Mesendoderm (in vitro differentiated cells): Measurements from ENCODE around the gene ARHGEF1.

Source experiments
- DNase-seq: peaks from one replicate; pipeline ENCODE4 v3.0.0; 2013
- H2AK5ac ChIP-seq: 2 replicates; pipeline ENCODE4 v1.6.1; 2013; ENCODE audit warnings: low read length, inconsistent platforms
- H2BK120ac ChIP-seq: 2 replicates; pipeline ENCODE4 v1.6.1; 2013; ENCODE audit warnings: low read depth, mild to moderate bottlenecking, low read length, moderate library complexity, mixed read lengths
- H2BK15ac ChIP-seq: replicated peaks from 2 replicates; pipeline ENCODE4 v1.6.1; 2013; ENCODE audit warnings: low read depth, mild to moderate bottlenecking, moderate library complexity
- H2BK5ac ChIP-seq: 2 replicates; pipeline ENCODE4 v1.6.1; 2013; ENCODE audit warnings: low read length, inconsistent platforms
- H3K18ac ChIP-seq: 2 replicates; pipeline ENCODE4 v1.6.1; 2013; ENCODE audit warnings: mild to moderate bottlenecking, low read length, mixed read lengths
- H3K23ac ChIP-seq: one replicate; pipeline ENCODE4 v1.6.1; 2013; ENCODE audit warnings: low read length
- H3K27ac ChIP-seq: 2 replicates; pipeline ENCODE4 v1.5.1; 2013; ENCODE audit warnings: low read depth, mild to moderate bottlenecking, inconsistent platforms, low read length, moderate library complexity
- H3K27me3 ChIP-seq: 2 replicates; pipeline ENCODE4 v1.6.1; 2013; ENCODE audit warnings: low read length, control low read depth, mild to moderate bottlenecking, inconsistent platforms; ENCODE audit not compliant: insufficient read depth, poor library complexity
- H3K36me3 ChIP-seq: 2 replicates; pipeline ENCODE4 v1.6.1; 2013; ENCODE audit warnings: low read length, inconsistent platforms; ENCODE audit not compliant: control insufficient read depth, insufficient read depth
- H3K4ac ChIP-seq: one replicate; pipeline ENCODE4 v1.6.1; 2013; ENCODE audit warnings: low read depth, mild to moderate bottlenecking, low read length, moderate library complexity
- H3K4me1 ChIP-seq: 2 replicates; pipeline ENCODE4 v1.6.1; 2013; ENCODE audit warnings: low read depth, low read length, inconsistent platforms; ENCODE audit not compliant: control insufficient read depth
- H3K4me2 ChIP-seq: 2 replicates; pipeline ENCODE4 v1.6.1; 2013; ENCODE audit warnings: low read length
- H3K4me3 ChIP-seq: 2 replicates; pipeline ENCODE4 v1.5.1; 2013; ENCODE audit warnings: mild to moderate bottlenecking, low read length
- H3K56ac ChIP-seq: one replicate; pipeline ENCODE4 v1.6.1; 2013; ENCODE audit warnings: low read length
- H3K79me1 ChIP-seq: 2 replicates; pipeline ENCODE4 v1.6.1; 2013; ENCODE audit warnings: low read length, inconsistent platforms
- H3K79me2 ChIP-seq: 2 replicates; pipeline ENCODE4 v1.6.1; 2013; ENCODE audit warnings: mild to moderate bottlenecking, low read length; ENCODE audit not compliant: control insufficient read depth, insufficient read depth
- H3K9ac ChIP-seq: 2 replicates; pipeline ENCODE4 v1.6.1; 2013; ENCODE audit warnings: low read length, inconsistent platforms
- H4K5ac ChIP-seq: one replicate; pipeline ENCODE4 v1.6.1; 2013; ENCODE audit warnings: low read length
- H4K8ac ChIP-seq: one replicate; pipeline ENCODE4 v1.6.1; 2013; ENCODE audit warnings: low read depth, mild to moderate bottlenecking, control low read depth, low read length, moderate library complexity
- WGBS: extraction: QIAGEN DNeasy Blood & Tissue Kit; methylation state at CpG from one replicate; pipeline ENCODE4 v1.1.7; 2013; ENCODE audit warnings: low lambda C conversion rate, missing lambda C conversion rate; ENCODE audit not compliant: insufficient coverage; ENCODE audit errors: extremely low coverage; 5-methylcytosine and 5-hydroxymethylcytosine counted together

ARHGEF1 gene

GRCh38 chr19:41922585-41922984, 39.6 kb downstream of the ARHGEF1 start:
- Histone ChIP-seq H3K4me3 (no peak overlapping the region), H2BK5ac (no peak overlapping the region), H3K79me1 (no peaks in the 10 kb centered on the region), H3K27ac (no peak overlapping the region), H3K27me3 (peaks cover 61% of the 10 kb centered on the region), H2BK15ac (no peak overlapping the region), H4K5ac (no peak overlapping the region), H4K8ac (no peak overlapping the region), H3K4me2 (no peak overlapping the region), H3K4me1 (no peaks in the 10 kb centered on the region), H3K56ac (no peak overlapping the region), H3K18ac (no peak overlapping the region), H3K4ac (no peak overlapping the region), H3K23ac (no peak overlapping the region), H3K36me3 (no peaks in the 10 kb centered on the region), H2BK120ac (no peak overlapping the region), H2AK5ac (no peak overlapping the region), H3K79me2 (no peaks in the 10 kb centered on the region), H3K9ac (no peak overlapping the region)
- no peak for DNase-seq
- no CpG with 5 or more reads among the region's 18 CpGs for WGBS

DNA sequence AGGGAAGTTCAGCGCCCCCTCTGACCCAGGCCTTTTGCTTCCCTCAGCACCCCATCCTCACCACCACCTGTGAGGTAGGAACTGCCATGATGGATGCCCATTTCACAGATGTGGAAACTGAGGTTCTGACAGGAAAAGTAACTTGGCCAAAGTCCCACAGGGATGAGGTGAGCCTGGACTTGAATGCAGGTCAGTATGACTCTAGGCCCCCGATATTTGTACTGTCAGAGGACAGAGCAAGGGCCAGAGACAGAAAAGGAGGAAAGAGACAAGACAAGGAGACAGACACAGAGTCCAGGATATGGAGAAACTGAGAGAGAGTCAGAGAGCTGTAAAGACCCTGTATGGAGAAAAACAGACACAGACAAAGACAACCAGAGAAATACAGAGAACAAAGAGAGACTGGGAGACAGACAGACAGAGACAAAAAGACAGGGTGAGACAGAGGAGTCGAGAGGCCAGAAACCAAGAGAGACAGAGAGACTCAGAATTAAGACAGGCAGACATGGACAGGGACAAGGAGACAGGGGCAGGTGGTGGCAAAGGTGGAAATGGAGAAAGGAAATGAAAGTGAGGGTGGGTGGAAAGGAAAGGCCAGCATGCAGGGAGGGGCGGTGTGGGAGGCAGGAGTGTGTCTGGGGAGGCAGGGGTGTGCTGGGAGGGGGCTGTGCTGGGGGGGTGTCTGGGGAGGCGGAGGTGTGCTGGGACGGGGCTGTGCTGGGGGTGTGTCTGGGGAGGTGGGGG, 40.2 kb downstream of the ARHGEF1 start:
- no peaks in the 10 kb centered on the region for H3K79me2 ChIP-seq
- no peak overlapping the region for H2BK5ac ChIP-seq
- no peak overlapping the region for H2BK15ac ChIP-seq
- no peak overlapping the region for H3K27ac ChIP-seq
- no peak overlapping the region for H3K9ac ChIP-seq
- no peak overlapping the region for H3K4me2 ChIP-seq
- H3K27me3 ChIP-seq = peaks cover 64% of the 10 kb centered on the region
- no peak for DNase-seq
- no peak overlapping the region for H3K56ac ChIP-seq
- no peak overlapping the region for H3K23ac ChIP-seq
- WGBS = no CpG with 5 or more reads among the region's 6 CpGs
- H3K4ac ChIP-seq = no peak overlapping the region
- no peak overlapping the region for H2AK5ac ChIP-seq
- H4K5ac ChIP-seq = no peak overlapping the region
- no peak overlapping the region for H3K18ac ChIP-seq
- H4K8ac ChIP-seq = no peak overlapping the region
- no peaks in the 10 kb centered on the region for H3K79me1 ChIP-seq
- H2BK120ac ChIP-seq = no peak overlapping the region
- H3K4me3 ChIP-seq = no peak overlapping the region
- no peaks in the 10 kb centered on the region for H3K36me3 ChIP-seq
- H3K4me1 ChIP-seq = no peaks in the 10 kb centered on the region

DNA sequence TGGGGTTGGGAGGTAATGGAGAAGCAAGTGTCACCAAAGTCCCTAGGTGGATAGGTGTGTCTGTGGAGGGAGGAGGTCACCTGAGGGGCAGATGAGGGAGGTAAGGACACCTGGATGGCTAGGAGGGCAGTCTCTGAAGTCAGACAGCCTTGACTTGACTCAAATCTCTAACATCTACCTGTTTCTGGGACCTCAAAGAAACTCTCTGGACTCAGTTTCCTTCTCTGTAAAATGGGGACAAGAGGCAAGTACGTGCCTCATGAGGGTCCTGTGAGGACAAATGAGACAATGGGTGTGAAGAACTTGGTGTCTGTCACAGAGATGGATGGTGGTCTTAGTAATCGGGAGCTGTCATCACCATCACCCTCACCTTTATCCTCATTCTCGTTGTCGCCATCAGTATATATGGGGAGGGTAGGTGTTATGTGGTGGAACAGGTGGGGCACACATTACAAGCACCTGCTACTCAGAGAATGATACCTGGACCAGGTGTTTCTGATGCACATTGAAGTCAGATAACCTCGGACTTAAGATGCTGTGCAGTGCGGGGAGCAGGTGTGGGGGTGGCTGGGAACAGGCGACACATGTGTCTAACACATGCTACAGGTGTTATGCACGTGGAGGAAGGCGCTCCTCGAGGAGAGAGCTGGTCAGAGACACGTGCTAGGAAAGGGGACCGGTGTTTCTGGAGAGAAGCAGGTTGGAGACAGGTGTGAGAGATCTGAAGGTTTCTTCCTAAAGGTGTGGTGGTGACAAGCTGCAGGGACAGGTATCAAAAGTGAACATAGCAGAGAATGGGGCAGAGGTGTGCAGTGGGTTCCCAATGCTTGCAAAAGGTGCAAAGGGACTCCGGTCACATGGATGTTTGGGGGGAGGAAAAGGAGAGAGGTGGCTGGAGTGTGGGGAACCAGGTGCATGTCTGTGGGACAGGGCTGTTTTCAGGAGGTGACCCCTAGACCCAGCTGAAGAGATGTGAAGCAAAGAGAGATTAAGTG, 41.5 kb downstream of the ARHGEF1 start:
- Histone ChIP-seq H4K5ac (no peak overlapping the region), H3K79me2 (no peaks in the 10 kb centered on the region), H3K4me2 (no peak overlapping the region), H3K9ac (no peak overlapping the region), H3K4ac (no peak overlapping the region), H2AK5ac (no peak overlapping the region), H3K79me1 (no peaks in the 10 kb centered on the region), H2BK5ac (no peak overlapping the region), H3K36me3 (no peaks in the 10 kb centered on the region), H3K23ac (no peak overlapping the region), H3K18ac (no peak overlapping the region), H2BK15ac (no peak overlapping the region), H3K4me3 (no peak overlapping the region), H3K56ac (no peak overlapping the region), H3K27me3 (peaks cover 71% of the 10 kb centered on the region), H4K8ac (no peak overlapping the region), H3K27ac (no peak overlapping the region), H3K4me1 (no peaks in the 10 kb centered on the region), H2BK120ac (no peak overlapping the region)
- no CpG with 5 or more reads among the region's 13 CpGs for WGBS
- no peak for DNase-seq

GRCh38 chr19:41925208-41926003, 42.4 kb downstream of the ARHGEF1 start:
- Histone ChIP-seq H3K27ac (no peak overlapping the region), H3K79me1 (no peaks in the 10 kb centered on the region), H3K79me2 (no peaks in the 10 kb centered on the region), H3K23ac (no peak overlapping the region), H4K8ac (no peak overlapping the region), H2BK120ac (no peak overlapping the region), H3K56ac (no peak overlapping the region), H3K4me1 (peaks cover under 1% of the 10 kb centered on the region), H3K27me3 (peaks cover 80% of the 10 kb centered on the region), H4K5ac (no peak overlapping the region), H3K9ac (no peak overlapping the region), H2BK15ac (no peak overlapping the region), H3K4ac (no peak overlapping the region), H2BK5ac (no peak overlapping the region), H3K4me3 (no peak overlapping the region), H3K4me2 (no peak overlapping the region), H3K36me3 (no peaks in the 10 kb centered on the region), H2AK5ac (no peak overlapping the region), H3K18ac (no peak overlapping the region)
- no peak for DNase-seq
- no CpG with 5 or more reads among the region's 7 CpGs for WGBS

DNA sequence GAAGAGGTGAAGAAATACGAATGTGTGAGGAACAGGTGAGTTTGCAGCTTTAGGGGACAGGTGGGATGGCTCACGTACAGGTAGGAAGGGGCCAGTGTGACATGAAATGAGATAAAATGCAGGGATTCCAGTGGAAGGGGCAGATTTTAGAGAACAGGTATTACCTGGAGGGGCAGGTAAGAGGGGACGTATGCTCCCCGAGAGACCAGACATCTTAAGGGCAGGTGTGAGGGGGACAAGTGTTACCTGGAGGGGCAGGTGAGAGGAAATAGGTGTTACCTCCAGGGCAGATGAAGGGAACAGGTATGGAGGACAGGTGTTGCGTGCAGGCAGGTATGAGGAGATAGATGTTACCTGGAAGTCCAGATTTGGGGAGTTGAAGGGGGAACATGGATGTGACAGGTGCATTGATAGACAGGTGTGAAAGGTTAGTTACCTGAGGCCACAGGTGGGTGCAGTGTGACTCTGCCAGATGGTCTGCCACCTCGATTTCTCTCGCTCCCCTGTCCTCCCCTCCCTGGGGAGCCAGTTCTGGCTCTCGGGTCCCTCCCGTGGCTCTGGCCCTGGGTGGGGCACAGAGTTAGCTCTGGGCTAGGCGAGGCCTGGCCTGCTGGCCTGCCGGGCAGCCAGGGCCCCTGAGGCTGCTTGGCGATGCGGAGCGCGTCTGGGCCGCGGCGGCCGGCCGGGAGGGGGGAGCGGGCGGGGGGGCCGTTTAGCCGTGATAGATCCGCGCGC, 43.2 kb downstream of the ARHGEF1 start:
- no peak overlapping the region for H4K8ac ChIP-seq
- no peak overlapping the region for H3K23ac ChIP-seq
- no peak overlapping the region for H2AK5ac ChIP-seq
- peaks cover 78% of the 10 kb centered on the region for H3K27me3 ChIP-seq
- H3K18ac ChIP-seq = no peak overlapping the region
- no peaks in the 10 kb centered on the region for H3K79me1 ChIP-seq
- H2BK5ac ChIP-seq = no peak overlapping the region
- no peak overlapping the region for H2BK15ac ChIP-seq
- no peak overlapping the region for H3K4me3 ChIP-seq
- no peak overlapping the region for H4K5ac ChIP-seq
- no peak overlapping the region for H3K4me2 ChIP-seq
- no peak overlapping the region for H3K56ac ChIP-seq
- H3K27ac ChIP-seq = no peak overlapping the region
- H2BK120ac ChIP-seq = no peak overlapping the region
- no CpG with 5 or more reads among the region's 27 CpGs for WGBS
- H3K4ac ChIP-seq = no peak overlapping the region
- H3K4me1 ChIP-seq = peaks cover 2% of the 10 kb centered on the region
- no peaks in the 10 kb centered on the region for H3K36me3 ChIP-seq
- no peak overlapping the region for H3K9ac ChIP-seq
- DNase-seq = no peak
- no peaks in the 10 kb centered on the region for H3K79me2 ChIP-seq
